Dermis microvascular lymphatic vessel endothelial cell (primary cell): ENCODE data around the gene ARFRP1. TPM values are rescaled to one million over a fixed set of nuclear protein-coding genes. Genes with fewer than 3 reads are reported as not detected.

Experiments
- DNase-seq, 2 donors: peaks; one replicate each; pipeline versions ENCODE4 v3.0.0 to v3.0.0-alpha.2; 2010; ENCODE audit warnings: low read depth in 2 of 2
- total RNA-seq: library from RNA; depleted of rRNA; stranded (reverse); fragments of >200 nt; gene quantifications from 2 replicates; pipeline ENCODE4 v1.2.1, GENCODE V29; 2014

The ARFRP1 gene
- total RNA-seq, 1 donor from 2014 or later = 22.5 TPM

- DNase-seq = no peak
Observed at GRCh38 chr20:63702036-63702665, 5.6 kb downstream of the ARFRP1 start.

GRCh38 chr20:63701329-63702035 is 6.3 kb downstream of the ARFRP1 start:
- no peak for DNase-seq

- DNase-seq = no peak
Observed at GRCh38 chr20:63701051-63701328, 6.8 kb downstream of the ARFRP1 start.

GRCh38 chr20:63700199-63701050 is 7.4 kb downstream of the ARFRP1 start:
- no peak for DNase-seq

GRCh38 chr20:63699466-63700198 is 8.1 kb downstream of the ARFRP1 start:
- DNase-seq = no peak

GRCh38 chr20:63698739-63699465 is 8.9 kb downstream of the ARFRP1 start:
- DNase-seq = peak; percentile 65 to 93

GRCh38 chr20:63697868-63698545 is 9.8 kb downstream of the ARFRP1 start:
- DNase-seq = no peak

- no peak for DNase-seq
Observed at GRCh38 chr20:63697357-63697867, 10.4 kb downstream of the ARFRP1 start.

- no peak for DNase-seq
Observed at GRCh38 chr20:63696628-63697356, 11.0 kb downstream of the ARFRP1 start, which contains the start of gene TNFRSF6B. Gene TNFRSF6B (plus strand): TSS chr20:63696652. CDS start chr20:63696768, 116 bp downstream.

GRCh38 chr20:63696306-63696627 is 11.5 kb downstream of the ARFRP1 start:
- peak in 1 of 2 donors; percentile 44 for DNase-seq

- no peak for DNase-seq
Observed at GRCh38 chr20:63695424-63696305, 12.1 kb downstream of the ARFRP1 start.

- no peak for DNase-seq
Observed at GRCh38 chr20:63694584-63695423, 13.0 kb downstream of the ARFRP1 start.

- no peak for DNase-seq
Observed at GRCh38 chr20:63693733-63694583, 13.8 kb downstream of the ARFRP1 start.

GRCh38 chr20:63693083-63693732 is 14.6 kb downstream of the ARFRP1 start:
- DNase-seq = no peak

GRCh38 chr20:63692436-63693082 is 15.2 kb downstream of the ARFRP1 start:
- DNase-seq = no peak
